Neuronal stem cell (in vitro differentiated cells): ENCODE measurements around the gene ZMIZ2.

Experiments
- DNase-seq: peaks from one replicate; pipeline ENCODE4 v3.0.0-alpha.2; 2013; ENCODE audit warnings: low spot score
- H2AFZ ChIP-seq: one replicate; pipeline ENCODE4 v1.6.1; 2013; ENCODE audit warnings: mild to moderate bottlenecking, low read length, inconsistent platforms
- H2AK5ac ChIP-seq: 2 replicates; pipeline ENCODE4 v1.6.1; 2013; ENCODE audit warnings: low read depth, mild to moderate bottlenecking, inconsistent platforms, low read length, moderate library complexity, mixed read lengths
- H2BK120ac ChIP-seq: 2 replicates; pipeline ENCODE4 v1.6.1; 2013; ENCODE audit warnings: low read depth, mild to moderate bottlenecking, inconsistent platforms, low read length, moderate library complexity, mixed read lengths
- H2BK12ac ChIP-seq: one replicate; pipeline ENCODE4 v1.6.1; 2013; ENCODE audit warnings: low read length, inconsistent platforms
- H2BK15ac ChIP-seq: 2 replicates; pipeline ENCODE4 v1.6.1; 2013; ENCODE audit warnings: mild to moderate bottlenecking, low read length, inconsistent platforms, mixed read lengths
- H2BK5ac ChIP-seq: one replicate; pipeline ENCODE4 v1.6.1; 2013; ENCODE audit warnings: inconsistent platforms, mild to moderate bottlenecking, low read length, moderate library complexity
- H3K14ac ChIP-seq: one replicate; pipeline ENCODE4 v1.6.1; 2013; ENCODE audit warnings: low read length, inconsistent platforms
- H3K18ac ChIP-seq: 2 replicates; pipeline ENCODE4 v1.6.1; 2013; ENCODE audit warnings: low read length, inconsistent platforms
- H3K23ac ChIP-seq: 2 replicates; pipeline ENCODE4 v1.6.1; 2013; ENCODE audit warnings: low read depth, mild to moderate bottlenecking, mixed read lengths, low read length, inconsistent platforms; ENCODE audit not compliant: poor library complexity
- H3K27ac ChIP-seq: replicated peaks from 3 replicates; pipeline ENCODE4 v1.5.1; 2013; ENCODE audit warnings: low read length, inconsistent platforms
- H3K27me3 ChIP-seq, 3 experiments: 2 replicates each; pipeline ENCODE4 v1.6.1; 2013; ENCODE audit warnings: low read length in 3 of 3, mild to moderate bottlenecking in 2 of 3, inconsistent platforms in 1 of 3, low read depth in 1 of 3, mixed read lengths in 1 of 3, moderate library complexity in 1 of 3; ENCODE audit not compliant: control insufficient read depth in 3 of 3, insufficient read depth in 3 of 3
- H3K36me3 ChIP-seq, 2 donors: replicated peaks in 1 of 2; 2 replicates each; pipeline ENCODE4 v1.6.1; 2013; ENCODE audit warnings: low read length in 2 of 2; ENCODE audit not compliant: control insufficient read depth in 2 of 2, insufficient read depth in 2 of 2
- H3K4ac ChIP-seq: 2 replicates; pipeline ENCODE4 v1.6.1; 2013; ENCODE audit warnings: inconsistent platforms, mild to moderate bottlenecking, low read length, moderate library complexity
- H3K4me1 ChIP-seq, 2 donors: 1 replicate in 1 of 2; 2 replicates in 1 of 2; pipeline ENCODE4 v1.6.1; 2013; ENCODE audit warnings: low read length in 2 of 2, low read depth in 1 of 2; ENCODE audit not compliant: control insufficient read depth in 2 of 2, insufficient read depth in 1 of 2
- H3K4me2 ChIP-seq: one replicate; pipeline ENCODE4 v1.6.1; 2013; ENCODE audit warnings: mild to moderate bottlenecking, low read length, inconsistent platforms; ENCODE audit not compliant: insufficient read depth, poor library complexity, severe bottlenecking
- H3K4me3 ChIP-seq, 2 donors: 2 replicates each; pipeline ENCODE4 v1.5.1; 2013; ENCODE audit warnings: low read length in 2 of 2, mild to moderate bottlenecking in 2 of 2, inconsistent platforms in 1 of 2, moderate library complexity in 1 of 2
- H3K79me1 ChIP-seq: one replicate; pipeline ENCODE4 v1.6.1; 2013; ENCODE audit warnings: low read depth, mild to moderate bottlenecking, inconsistent platforms, low read length, moderate library complexity
- H3K9ac ChIP-seq: one replicate; pipeline ENCODE4 v1.6.1; 2013; ENCODE audit warnings: mild to moderate bottlenecking, low read depth, low read length, inconsistent platforms; ENCODE audit not compliant: poor library complexity
- H3K9me3 ChIP-seq, 2 donors: replicated peaks in 1 of 2; 2 replicates each; pipeline versions ENCODE3 to v1.6.1; 2013; ENCODE audit warnings: low read length in 2 of 2, mild to moderate bottlenecking in 2 of 2, inconsistent platforms in 1 of 2, low read depth in 1 of 2, mixed read lengths in 1 of 2, moderate library complexity in 1 of 2; ENCODE audit not compliant: control insufficient read depth in 2 of 2, insufficient read depth in 1 of 2
- H4K8ac ChIP-seq: one replicate; pipeline ENCODE4 v1.6.1; 2013; ENCODE audit warnings: low read depth, mild to moderate bottlenecking, inconsistent platforms, low read length, moderate library complexity
- H4K91ac ChIP-seq: one replicate; pipeline ENCODE4 v1.6.1; 2013; ENCODE audit warnings: low read length, low read depth, mild to moderate bottlenecking, inconsistent platforms; ENCODE audit not compliant: poor library complexity
- WGBS, 2 donors: extraction: QIAGEN DNeasy Blood & Tissue Kit; methylation state at CpG; one replicate each; pipeline ENCODE4 v1.1.7; 2013; ENCODE audit warnings: missing lambda C conversion rate in 2 of 2, mixed read lengths in 1 of 2; ENCODE audit not compliant: insufficient read length in 2 of 2, insufficient replicate concordance in 1 of 2; ENCODE audit errors: extremely low coverage in 2 of 2; 5-methylcytosine and 5-hydroxymethylcytosine counted together

ZMIZ2 gene

DNA sequence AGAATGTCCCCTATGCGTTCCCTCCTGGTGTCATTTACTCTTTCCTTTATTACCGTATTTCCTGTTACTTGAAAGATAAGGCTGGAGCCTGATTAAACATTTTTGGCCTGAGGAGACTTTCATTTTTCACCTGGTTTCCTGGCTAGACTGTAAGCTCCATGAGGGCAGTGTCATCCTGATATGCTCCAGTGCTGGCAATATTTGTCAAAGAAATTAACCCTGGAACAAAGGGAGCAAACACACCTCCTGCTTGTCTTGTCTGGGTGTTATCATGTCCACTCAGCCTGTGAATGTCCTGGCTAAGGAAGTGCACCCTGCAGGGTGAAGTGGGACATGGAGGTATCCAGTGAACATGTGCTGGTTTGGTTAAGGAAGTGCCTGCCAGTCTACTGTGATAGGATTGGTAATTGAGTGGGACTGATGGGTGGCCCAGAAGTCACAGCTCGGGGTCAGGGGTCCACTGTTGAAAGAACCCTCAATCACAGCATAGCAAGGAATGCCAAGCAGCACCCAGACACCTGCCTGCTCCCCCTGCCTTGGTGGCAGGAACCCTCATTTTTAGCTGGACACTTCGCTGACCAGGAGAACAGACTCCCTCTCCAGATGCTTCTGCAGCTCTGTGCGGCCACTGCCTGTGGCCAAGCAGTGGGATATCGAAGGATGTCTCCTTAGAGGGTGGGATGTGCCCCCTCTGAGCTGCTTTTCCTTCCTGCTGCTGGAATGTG lies 26.9 kb downstream of the ZMIZ2 start:
- Histone ChIP-seq H3K4me3 (no peak overlapping the region), H2BK5ac (no peak overlapping the region), H3K79me1 (no peaks in the 10 kb centered on the region), H3K27me3 (no peaks in the 10 kb centered on the region), H2AK5ac (no peak overlapping the region), H3K9me3 (peaks cover 0 to 4% of the 10 kb centered on the region in 2 donors), H3K4me2 (no peak overlapping the region), H3K14ac (no peak overlapping the region), H4K91ac (no peak overlapping the region), H3K4me1 (peaks cover 0 to 2% of the 10 kb centered on the region in 2 donors), H3K23ac (no peak overlapping the region), H3K18ac (no peak overlapping the region), H2BK15ac (no peak overlapping the region), H3K36me3 (no peaks in the 10 kb centered on the region), H3K4ac (no peak overlapping the region), H4K8ac (no peak overlapping the region), H3K27ac (no peak overlapping the region), H2AFZ (peak overlapping the region; percentile 17), H2BK120ac (no peak overlapping the region), H3K9ac (no peak overlapping the region), H2BK12ac (no peak overlapping the region)
- DNase-seq = no peak
- WGBS, 2 donors = no CpG with 5 or more reads among the region's 6 CpGs

DNA sequence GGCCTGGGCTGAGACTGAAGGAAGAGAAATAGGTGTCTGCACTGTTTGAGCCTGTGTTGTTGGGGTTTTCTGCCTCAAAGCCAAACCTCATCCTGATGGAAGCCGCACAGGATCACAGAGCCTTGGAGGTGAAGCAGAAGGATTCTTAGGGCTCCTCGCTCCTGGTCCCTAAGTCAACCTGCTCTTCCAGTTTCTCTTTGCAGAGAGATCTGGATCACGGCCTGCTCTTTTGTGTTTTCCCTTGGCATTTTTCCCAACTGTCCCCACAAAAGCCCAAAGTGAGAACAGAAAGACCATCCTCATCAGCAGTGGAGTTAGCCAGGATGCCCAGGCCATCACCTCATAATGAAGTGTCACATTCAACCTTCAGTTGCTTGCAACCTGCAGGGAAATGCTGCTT lies 27.6 kb downstream of the ZMIZ2 start:
- Histone ChIP-seq H4K91ac (no peak overlapping the region), H2AK5ac (no peak overlapping the region), H3K9me3 (peaks cover 0 to 4% of the 10 kb centered on the region in 2 donors), H3K79me1 (no peaks in the 10 kb centered on the region), H3K36me3 (no peaks in the 10 kb centered on the region), H3K14ac (no peak overlapping the region), H3K4me2 (no peak overlapping the region), H3K4ac (no peak overlapping the region), H3K27me3 (no peaks in the 10 kb centered on the region), H3K18ac (no peak overlapping the region), H3K27ac (no peak overlapping the region), H3K4me3 (no peak overlapping the region), H2AFZ (peak overlapping the region; percentile 17), H3K9ac (no peak overlapping the region), H2BK120ac (no peak overlapping the region), H2BK12ac (no peak overlapping the region), H2BK15ac (no peak overlapping the region), H4K8ac (no peak overlapping the region), H3K4me1 (peaks cover 0 to 2% of the 10 kb centered on the region in 2 donors), H2BK5ac (no peak overlapping the region), H3K23ac (no peak overlapping the region)
- WGBS, 2 donors = no CpG with 5 or more reads among the region's 3 CpGs
- no peak for DNase-seq

DNA sequence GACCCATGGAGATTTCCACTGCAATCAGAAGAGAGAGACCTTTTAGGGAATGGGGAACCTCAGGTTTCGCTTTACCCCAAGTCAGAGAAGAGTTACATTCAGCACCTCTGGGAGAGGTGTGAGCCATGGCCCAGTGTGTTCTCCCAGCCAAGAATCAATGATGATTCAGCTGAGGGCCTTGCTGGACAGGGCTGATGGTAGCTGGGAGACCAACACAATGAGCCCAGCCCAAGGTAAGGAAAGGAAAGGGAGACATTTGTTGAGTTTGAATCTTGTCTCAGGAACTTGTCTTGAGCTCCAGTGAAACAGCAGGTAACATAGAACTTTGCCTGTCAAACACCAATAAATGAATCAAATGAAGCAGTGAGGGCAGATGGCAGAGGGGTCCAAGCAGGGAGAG lies 33.8 kb downstream of the ZMIZ2 start:
- no CpG with 5 or more reads among the region's 1 CpG for WGBS, 2 donors
- Histone ChIP-seq H3K27ac (no peak overlapping the region), H3K4me1 (no peaks in the 10 kb centered on the region), H4K8ac (no peak overlapping the region), H4K91ac (no peak overlapping the region), H2BK5ac (no peak overlapping the region), H2BK12ac (no peak overlapping the region), H2AK5ac (no peak overlapping the region), H3K27me3 (no peaks in the 10 kb centered on the region), H3K4ac (no peak overlapping the region), H3K4me2 (no peak overlapping the region), H3K14ac (no peak overlapping the region), H3K9me3 (peaks cover 8 to 10% of the 10 kb centered on the region in 2 donors), H3K18ac (no peak overlapping the region), H2BK15ac (no peak overlapping the region), H3K9ac (no peak overlapping the region), H2BK120ac (no peak overlapping the region), H3K23ac (no peak overlapping the region), H2AFZ (no peak overlapping the region), H3K79me1 (no peaks in the 10 kb centered on the region), H3K36me3 (no peaks in the 10 kb centered on the region), H3K4me3 (no peak overlapping the region)
- no peak for DNase-seq

DNA sequence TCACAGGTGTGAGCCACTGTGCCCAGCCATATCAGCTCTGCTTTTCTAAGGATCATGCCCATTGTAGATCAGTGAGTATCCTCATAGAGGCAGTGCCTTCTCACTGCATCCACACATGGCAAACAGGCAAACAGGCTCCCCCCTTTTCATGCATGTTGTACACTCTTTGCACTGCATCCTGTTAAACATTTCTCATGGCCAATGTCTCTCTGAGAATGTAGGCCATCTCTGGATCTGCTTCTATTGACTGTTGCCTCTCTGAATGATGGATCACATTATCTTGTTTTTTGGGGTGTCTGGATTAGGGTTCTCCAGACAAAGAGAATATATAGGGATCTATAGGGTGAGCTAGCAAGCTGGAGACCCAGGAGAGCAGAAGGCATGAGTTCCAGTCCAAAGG lies 34.8 kb downstream of the ZMIZ2 start:
- H3K36me3 ChIP-seq = no peaks in the 10 kb centered on the region
- no peak overlapping the region for H2BK12ac ChIP-seq
- H3K9ac ChIP-seq = no peak overlapping the region
- no peak overlapping the region for H3K14ac ChIP-seq
- H3K4me1 ChIP-seq = no peaks in the 10 kb centered on the region
- no peaks in the 10 kb centered on the region for H3K27me3 ChIP-seq
- H2AFZ ChIP-seq = no peak overlapping the region
- H4K91ac ChIP-seq = no peak overlapping the region
- H3K4me2 ChIP-seq = no peak overlapping the region
- no peak overlapping the region for H3K4ac ChIP-seq
- H3K27ac ChIP-seq = no peak overlapping the region
- H2BK5ac ChIP-seq = no peak overlapping the region
- no peak overlapping the region for H2BK120ac ChIP-seq
- no peak overlapping the region for H2AK5ac ChIP-seq
- H3K79me1 ChIP-seq = no peaks in the 10 kb centered on the region
- H2BK15ac ChIP-seq = no peak overlapping the region
- H3K9me3 ChIP-seq = peaks cover 8 to 10% of the 10 kb centered on the region in 2 donors
- DNase-seq = no peak
- H3K23ac ChIP-seq = no peak overlapping the region
- H4K8ac ChIP-seq = no peak overlapping the region
- H3K18ac ChIP-seq = no peak overlapping the region
- H3K4me3 ChIP-seq = no peak overlapping the region
